Femur (tissue), 1 donor: ENCODE data around the gene OR51B6.
"Not testable (repeated sequence)": the region's sequence is repeated elsewhere in the genome, so short reads cannot be mapped to it uniquely, and the experiment has no call there.

ENCODE experiments used
- DNase-seq: peaks from one replicate; pipeline ENCODE4 v3.0.0-alpha.2; 2017

Gene OR51B6

GRCh38 chr11:5351208-5351607 is at the start of gene OR51B6:
OR51B6 (plus strand) TSS chr11:5351508; CDS start chr11:5351508, 0 bp downstream.
- no peak for DNase-seq

- no peak for DNase-seq
Observed at GRCh38 chr11:5301846-5302245, 49.5 kb upstream of the OR51B6 start, which contains the start of gene OR51B4. OR51B4 (minus strand) TSS chr11:5301946; CDS start chr11:5301946, 0 bp downstream.

DNA sequence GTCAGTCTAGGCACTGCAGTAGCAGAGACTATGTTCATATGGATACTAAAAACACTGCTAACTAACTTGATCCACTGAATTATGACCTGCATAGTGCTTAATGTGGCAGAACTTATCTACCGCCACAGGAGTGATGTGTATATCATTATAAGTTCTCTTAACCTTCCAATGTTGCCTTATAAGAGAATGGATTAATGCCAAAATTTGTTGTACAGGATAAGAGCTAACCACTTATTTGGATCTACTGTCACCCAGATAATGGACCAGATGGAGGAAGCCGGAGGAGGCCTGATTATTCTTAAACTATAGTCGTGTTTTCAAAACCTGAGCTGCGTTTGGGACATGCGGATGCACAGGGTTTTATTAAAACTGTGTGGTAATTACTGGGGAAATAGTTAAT is 47.7 kb upstream of the OR51B6 start:
- DNase-seq, result no peak

DNA sequence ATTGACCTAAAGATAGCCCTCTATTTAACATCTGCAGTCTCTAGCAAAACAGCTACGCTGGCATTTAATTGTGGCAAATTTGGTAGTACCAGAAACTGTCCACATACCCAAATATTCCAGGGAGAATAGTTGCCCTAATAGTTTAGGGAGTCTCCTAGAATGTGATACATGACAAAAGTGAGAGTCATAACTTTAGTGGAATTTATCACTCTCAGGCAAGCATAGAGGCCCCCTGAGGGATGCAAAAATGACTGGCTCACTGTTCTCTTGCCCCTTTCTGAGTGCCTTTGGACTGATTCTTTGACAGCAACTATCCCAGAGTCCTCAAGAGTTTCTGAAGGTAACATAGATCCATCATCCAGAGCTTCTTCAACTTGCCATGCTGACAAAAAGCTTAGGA is 47.3 kb upstream of the OR51B6 start:
- DNase-seq, result no peak

DNA sequence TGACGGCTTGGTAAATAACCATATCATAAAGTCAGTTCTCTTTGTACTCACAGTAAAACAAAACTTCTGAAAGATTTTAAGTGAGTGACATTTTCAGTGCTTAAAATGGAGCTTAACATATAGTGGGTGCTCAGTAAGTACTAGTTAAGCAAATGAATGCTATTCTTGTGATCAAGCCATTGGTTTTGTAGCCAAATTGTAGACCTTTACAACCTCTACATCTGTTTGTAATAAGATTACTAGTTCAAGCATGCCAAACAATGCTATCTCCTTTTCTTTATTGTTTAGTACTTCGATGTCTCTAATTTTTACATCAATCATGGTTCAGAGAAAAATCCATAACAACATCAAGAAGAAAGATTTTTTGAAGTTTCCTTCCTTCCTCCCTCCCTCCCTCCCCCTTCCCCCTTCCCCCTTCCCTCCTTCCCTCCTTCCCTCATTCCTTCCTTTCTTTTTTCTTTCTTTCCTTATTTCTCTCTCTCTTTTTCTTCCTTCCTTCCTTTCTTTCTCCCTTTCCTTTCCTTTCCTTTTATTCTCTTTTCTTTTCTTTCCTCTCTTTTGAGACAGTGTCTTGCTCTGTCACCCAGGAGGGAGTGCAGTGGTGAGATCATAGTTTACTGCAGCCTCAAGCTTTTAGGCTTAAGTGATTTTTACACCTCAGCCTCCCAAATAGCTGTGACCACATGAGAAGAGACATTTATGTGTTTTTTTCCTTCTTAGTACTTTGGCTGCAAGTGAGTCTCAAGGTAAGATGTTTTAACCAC is 43.9 kb upstream of the OR51B6 start:
- DNase-seq, result no peak

DNA sequence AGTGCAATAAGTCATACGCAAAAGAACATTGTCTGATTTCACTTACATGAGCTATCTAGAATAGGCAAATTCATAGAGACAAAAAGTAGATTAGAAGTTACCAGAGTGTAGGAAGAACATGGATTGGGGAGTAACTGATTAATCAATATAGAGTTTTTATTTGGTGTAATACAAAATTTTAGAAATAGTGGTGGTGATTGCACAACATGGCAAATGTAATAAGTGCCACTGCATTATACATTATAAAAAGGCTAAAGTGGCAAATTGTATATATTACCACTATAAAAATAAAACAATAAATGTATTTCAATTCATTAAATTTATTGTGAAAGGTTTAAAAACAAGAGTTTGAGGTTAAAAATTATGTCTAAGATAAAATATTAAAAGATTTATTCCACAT is 40.9 kb upstream of the OR51B6 start:
- no peak for DNase-seq

DNA sequence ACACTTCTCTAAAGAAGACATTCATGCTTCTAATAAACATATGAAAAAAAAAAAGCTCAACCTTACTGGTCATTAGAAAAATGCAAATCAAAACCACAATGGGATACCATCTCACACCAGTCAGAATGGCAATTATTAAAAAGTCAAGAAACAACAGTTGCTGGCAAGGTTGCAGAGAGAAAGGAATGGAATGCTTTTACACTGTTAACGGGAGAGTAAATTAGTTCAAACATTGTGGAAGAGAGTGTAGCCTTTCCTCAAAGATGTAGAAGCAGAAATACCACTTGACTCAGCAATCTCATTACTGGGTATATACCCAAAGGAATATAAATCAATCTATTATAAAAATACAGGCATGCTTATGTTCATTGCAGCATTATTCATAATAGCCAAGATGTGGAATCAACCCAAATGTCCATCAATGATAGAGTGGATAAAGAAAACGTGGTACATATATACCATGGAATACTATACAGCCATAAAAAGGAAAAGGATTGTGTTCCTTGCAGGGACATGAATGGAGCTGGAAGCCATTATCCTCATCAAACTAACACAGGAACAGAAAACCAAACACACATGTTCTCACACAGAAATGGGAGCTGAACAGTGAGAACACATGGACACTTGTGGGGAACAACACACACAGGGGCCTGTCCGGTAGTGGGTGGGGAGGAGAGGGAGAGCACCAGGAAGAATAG is 37.8 kb upstream of the OR51B6 start:
- DNase-seq, result not testable (repeated sequence)

DNA sequence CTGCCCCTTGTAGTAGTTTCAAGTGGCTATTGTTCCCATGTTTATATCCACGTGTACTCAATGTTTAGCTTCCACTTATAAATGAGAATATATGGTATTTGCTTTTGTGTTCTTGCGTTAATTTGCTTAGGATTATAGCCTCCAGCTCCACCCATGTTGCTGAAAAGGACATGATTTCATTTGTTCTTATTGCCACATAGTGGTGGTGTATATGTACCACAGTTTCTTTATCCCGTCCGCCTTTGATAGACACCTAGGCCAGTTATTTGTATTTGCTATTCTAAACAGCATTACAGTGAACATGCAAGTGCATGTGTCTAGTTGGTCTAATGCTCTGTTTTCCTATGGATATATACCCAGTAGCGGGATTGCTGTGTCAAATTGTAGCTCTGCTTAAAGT is 34.0 kb upstream of the OR51B6 start:
- DNase-seq, result no peak

DNA sequence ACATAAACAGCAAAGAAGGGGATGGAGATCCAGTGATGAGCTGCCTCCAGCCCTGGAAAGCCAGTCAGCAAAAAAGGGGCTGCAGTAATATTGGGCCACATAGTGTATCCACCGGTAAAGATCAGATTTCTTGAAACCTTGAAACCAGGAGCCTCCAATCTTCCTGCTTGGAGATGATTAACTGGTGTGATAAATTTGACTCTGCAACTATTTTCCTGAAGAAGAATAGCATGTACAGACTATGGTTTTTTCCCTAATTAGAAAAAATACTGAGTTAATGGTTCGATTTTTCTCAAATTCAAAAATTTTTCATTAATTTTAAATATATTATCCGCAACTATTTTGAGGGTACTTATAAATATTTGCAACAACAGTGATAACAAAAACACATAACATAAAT is 27.1 kb upstream of the OR51B6 start, which contains the start of gene OR51B2:
TSS of gene OR51B2 (minus strand) at position 101 of the 400 bp plus-strand sequence. CDS start at position 101, 0 bp downstream.
- DNase-seq, result no peak

DNA sequence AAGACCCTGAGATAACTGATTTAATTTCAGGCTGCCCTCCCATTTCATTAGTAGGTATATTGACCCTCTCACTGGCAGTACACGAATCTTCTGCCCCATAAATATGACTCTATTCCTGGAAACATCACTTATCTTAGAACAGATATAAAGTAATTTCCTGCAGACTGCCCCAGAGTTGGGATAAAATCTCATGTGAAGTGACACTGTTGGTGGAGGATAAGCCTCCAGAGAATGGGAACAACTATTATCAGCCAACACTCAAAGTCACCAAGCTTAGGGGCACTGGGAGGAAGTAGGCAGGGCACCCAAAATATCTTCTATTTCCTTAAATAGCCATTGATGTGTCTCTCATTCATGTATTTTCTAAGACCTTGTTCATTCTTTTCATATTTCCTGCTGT is 16.1 kb upstream of the OR51B6 start:
- DNase-seq, result no peak

- DNase-seq, result no peak
Observed at GRCh38 chr11:5336331-5336730, 15.0 kb upstream of the OR51B6 start.

GRCh38 chr11:5337253-5337652 is 14.1 kb upstream of the OR51B6 start:
- DNase-seq, result not testable (repeated sequence)

DNA sequence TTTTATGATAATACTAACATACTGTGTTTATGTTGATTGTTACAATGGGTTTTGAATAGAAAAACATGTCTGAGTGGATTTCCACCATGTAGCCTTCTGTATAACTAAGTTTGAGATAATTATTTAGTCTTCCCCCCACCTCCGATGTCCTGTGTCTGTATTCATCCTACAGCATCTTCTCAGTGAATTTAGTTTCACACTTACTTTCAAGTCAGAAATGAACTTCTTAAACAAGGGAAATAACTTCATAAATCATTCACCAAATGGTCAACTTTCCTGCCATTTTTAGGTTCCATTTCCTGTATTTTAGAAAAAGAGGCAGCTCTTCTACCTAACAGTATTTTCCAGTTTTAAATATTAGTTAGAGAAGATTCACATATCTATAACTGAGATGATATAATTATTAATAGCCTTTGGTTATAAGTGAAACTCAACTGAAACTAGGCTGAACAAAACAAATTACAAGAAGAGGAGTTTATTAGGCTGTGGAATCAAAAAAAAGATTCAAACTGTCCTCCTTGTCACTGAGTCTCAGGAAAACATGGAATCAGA is 11.5 kb upstream of the OR51B6 start:
- DNase-seq, result no peak

DNA sequence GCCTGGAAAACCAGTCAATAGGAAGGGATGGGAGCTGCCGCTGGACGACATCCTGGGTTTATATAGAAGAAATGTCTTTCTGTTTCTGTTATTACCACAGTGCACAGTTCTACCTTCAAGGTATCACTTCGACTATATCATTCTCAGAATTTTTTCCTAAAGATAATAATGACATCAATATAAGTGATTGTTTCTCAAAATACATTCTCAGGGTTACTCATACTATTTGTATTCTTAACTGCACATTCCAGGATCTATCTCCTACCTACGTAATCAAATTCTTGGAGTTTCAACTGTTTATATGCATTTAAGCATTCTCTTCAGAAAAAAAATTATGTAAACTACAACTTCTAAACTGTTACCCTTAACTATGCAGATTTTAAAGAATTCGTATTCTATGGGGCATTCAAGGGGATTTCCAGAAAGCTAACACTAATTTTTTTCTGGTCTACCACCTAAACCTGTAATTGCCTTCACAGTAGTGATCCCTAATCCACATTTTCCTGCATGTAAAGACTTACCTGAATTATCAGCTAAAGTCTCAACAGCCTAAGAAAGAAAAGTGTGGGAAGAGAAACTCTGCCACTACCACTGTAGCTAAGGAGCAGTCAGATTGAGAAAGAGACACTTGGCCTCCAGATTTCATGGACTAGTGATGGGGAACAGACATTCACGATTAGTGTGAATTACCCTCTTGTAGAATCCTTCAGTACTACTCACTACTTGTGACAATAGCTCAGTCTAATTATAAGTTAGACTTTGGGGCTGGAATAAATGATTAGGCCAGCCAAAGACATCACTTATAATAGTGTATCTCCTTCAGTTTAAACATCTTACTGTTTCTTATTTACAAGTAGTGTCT is 7.6 kb upstream of the OR51B6 start, which contains the start of gene OR51B5:
TSS of gene OR51B5 (minus strand) at position 51 of the 862 bp plus-strand sequence. CDS start at position 51, 0 bp downstream.
- DNase-seq, result no peak

DNA sequence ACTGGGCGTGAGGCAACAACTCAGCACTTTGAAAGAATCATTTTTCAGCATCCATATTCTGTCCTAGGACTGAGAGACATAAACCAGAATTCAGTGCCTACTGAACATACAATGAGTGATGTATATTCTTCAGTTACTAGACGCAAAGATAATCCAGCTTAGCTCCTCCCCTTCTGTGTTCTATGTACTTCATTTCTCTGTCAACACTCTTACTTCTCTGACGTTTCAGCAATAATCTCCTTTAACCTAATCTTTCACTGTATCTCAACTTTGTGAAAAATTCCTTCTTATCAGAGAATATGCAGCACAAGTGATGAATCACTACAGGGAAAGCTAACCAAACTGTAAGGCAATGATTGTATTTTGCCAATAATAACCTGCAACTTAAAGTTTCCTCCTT is 5.5 kb upstream of the OR51B6 start:
- DNase-seq, result no peak

GRCh38 chr11:5348551-5349194 is 2.6 kb upstream of the OR51B6 start:
- DNase-seq, result no peak

- DNase-seq, result no peak
Observed at GRCh38 chr11:5349550-5349949, 1.8 kb upstream of the OR51B6 start.

- not testable (repeated sequence) for DNase-seq
Observed at GRCh38 chr11:5356031-5356430, 4.7 kb downstream of the OR51B6 start.

DNA sequence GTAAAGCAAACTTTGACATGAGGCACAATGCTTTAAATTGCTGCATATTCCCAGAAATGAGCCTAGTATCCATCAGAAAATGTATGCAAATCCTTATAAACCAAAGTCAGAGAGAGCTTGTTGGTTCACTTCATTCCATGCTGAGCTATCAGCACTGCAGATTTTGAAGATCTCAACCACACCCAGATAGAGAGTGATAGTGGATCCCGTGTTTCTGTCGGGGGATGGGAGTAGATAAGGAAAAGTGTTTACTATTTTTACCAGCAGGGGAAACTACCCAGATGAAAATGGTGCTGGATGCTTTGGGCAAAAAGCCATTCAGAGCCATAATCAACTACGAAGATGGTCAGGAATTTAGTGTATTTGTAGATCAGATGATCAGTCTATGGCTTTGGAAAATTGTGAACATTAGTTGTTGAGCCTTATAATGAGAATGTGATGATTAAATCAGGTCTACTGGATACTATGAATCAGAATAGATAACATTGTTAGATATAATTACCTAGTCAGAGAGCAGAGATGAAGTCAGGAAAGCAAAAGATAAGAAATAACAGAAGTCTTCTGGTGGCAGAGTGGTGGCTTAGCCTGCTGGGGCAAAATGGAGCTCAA is 10.8 kb downstream of the OR51B6 start:
- DNase-seq, result no peak

- no peak for DNase-seq
Observed at GRCh38 chr11:5363679-5364078, 12.4 kb downstream of the OR51B6 start.

GRCh38 chr11:5364214-5364613 is 12.9 kb downstream of the OR51B6 start:
- no peak for DNase-seq

DNA sequence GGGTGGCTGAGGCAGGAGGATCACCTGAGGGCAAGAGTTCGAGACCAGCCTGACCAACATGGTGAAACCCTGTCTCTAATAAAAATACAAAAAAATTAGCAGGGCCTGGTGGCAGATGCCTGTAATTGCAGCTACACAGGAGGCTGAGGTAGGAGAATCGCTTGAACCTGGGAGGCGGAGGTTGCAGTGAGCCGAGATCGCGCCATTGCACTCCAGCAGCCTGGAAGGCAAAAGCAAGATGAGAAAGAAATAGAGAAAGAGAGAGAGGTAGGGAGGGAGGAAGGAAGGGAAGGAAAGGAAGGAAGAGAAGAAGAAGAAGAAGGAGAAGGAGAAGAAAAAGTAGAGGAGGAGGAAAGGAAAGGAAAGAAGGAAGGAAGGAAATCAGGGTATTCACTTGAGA is 15.1 kb downstream of the OR51B6 start:
- DNase-seq, result not testable (repeated sequence)
